Measurements from ENCODE around the gene EPHB1. TPM values are rescaled to one million over a fixed set of nuclear protein-coding genes. Genes with fewer than 3 reads are reported as not detected.
"Not testable (repeated sequence)": the region's sequence is repeated elsewhere in the genome, so short reads cannot be mapped to it uniquely, and the experiment has no call there.

Gene EPHB1
- total RNA-seq, 1 donor from 2014 or later, result 3.0 TPM

- no peak for DNase-seq
- H3K4me3 ChIP-seq, result no peak overlapping the region
- ATAC-seq, result no peak
- no peaks in the 10 kb centered on the region for H3K27me3 ChIP-seq (ENCODE audit: low read depth)
- no peaks in the 10 kb centered on the region for H3K9me3 ChIP-seq
- intact Hi-C loops (cut with DNase I), result no loop called here
- H3K27ac ChIP-seq, result no peak overlapping the region
- no peak for TF ChIP-seq CTCF (IDR thresholded peaks at IDR 0.05)
- no peaks in the 10 kb centered on the region for H3K4me1 ChIP-seq
- H3K36me3 ChIP-seq, result no peaks in the 10 kb centered on the region
These were observed 225.1 kb downstream of the EPHB1 start for GRCh38 chr3:135020181-135020580.

GRCh38 chr3:135023996-135024658 is 229.1 kb downstream of the EPHB1 start:
- H3K36me3 ChIP-seq, result no peaks in the 10 kb centered on the region
- H3K4me3 ChIP-seq, result no peak overlapping the region
- TF ChIP-seq CTCF (IDR thresholded peaks at IDR 0.05), result no peak
- H3K9me3 ChIP-seq, result no peaks in the 10 kb centered on the region
- H3K27ac ChIP-seq, result no peak overlapping the region
- no peaks in the 10 kb centered on the region for H3K27me3 ChIP-seq (ENCODE audit: low read depth)
- ATAC-seq (no peak), DNase-seq (no peak)
- intact Hi-C loops (cut with DNase I), result no loop called here
- no peaks in the 10 kb centered on the region for H3K4me1 ChIP-seq

- intact Hi-C loops (cut with DNase I); H3K4me3 ChIP-seq; ATAC-seq; H3K4me1 ChIP-seq; H3K9me3 ChIP-seq; H3K27ac ChIP-seq; H3K36me3 ChIP-seq; H3K27me3 ChIP-seq (ENCODE audit: low read depth); DNase-seq: not testable (repeated sequence)
These were observed 235.9 kb downstream of the EPHB1 start for GRCh38 chr3:135030768-135031615.

- Histone ChIP-seq H3K4me3 (no peak overlapping the region), H3K4me1 (no peaks in the 10 kb centered on the region), H3K36me3 (no peaks in the 10 kb centered on the region), H3K27me3 (ENCODE audit: low read depth) (peaks cover 6% of the 10 kb centered on the region), H3K9me3 (no peaks in the 10 kb centered on the region), H3K27ac (no peak overlapping the region)
- DNase-seq (no peak), ATAC-seq (no peak)
- TF ChIP-seq CTCF (IDR thresholded peaks at IDR 0.05), result no peak
- intact Hi-C loops (cut with DNase I), result no loop called here
These were observed 238.7 kb downstream of the EPHB1 start for GRCh38 chr3:135033737-135034136.

GRCh38 chr3:135034291-135034768 is 239.3 kb downstream of the EPHB1 start:
- intact Hi-C loops (cut with DNase I), result no loop called here
- Histone ChIP-seq H3K27me3 (ENCODE audit: low read depth) (peaks cover 6% of the 10 kb centered on the region), H3K36me3 (no peaks in the 10 kb centered on the region), H3K4me3 (no peak overlapping the region), H3K9me3 (no peaks in the 10 kb centered on the region), H3K27ac (no peak overlapping the region), H3K4me1 (no peaks in the 10 kb centered on the region)
- ATAC-seq (no peak), DNase-seq (no peak)
- TF ChIP-seq CTCF (IDR thresholded peaks at IDR 0.05), result no peak

Data from lower lobe of right lung (tissue), 2 donors.